ENCODE data around the gene FST.

The FST gene

DNA sequence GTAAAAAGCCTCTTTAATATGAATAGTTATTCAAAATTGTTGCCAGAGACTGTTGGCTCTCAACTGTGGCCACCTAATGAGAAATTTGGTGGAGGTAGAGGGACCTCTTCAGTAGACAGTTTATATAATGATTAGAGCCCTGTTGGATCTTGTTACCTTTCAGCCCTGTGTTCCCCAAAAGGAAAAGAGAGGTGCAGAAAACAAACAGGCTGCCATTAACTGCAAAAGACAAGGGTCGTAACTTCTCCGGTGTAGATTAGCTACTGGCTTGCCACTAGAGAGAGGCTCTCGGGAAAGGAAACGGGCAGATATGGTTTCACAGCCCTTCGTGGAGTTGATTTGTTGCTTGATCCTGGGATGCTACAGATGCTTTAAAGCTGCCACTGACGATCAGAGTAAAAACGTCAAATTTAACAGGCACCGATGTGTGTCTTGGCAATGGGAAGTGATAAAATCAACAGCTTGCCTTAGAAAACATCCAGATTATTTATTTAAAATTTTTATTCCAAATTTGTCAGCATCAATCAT lies 7.8 kb downstream of the FST start:
- FAIRE-seq (no peak), DNase-seq (ENCODE audit: insufficient read length, low spot score) (no peak)
- TF ChIP-seq, protein P1, sequence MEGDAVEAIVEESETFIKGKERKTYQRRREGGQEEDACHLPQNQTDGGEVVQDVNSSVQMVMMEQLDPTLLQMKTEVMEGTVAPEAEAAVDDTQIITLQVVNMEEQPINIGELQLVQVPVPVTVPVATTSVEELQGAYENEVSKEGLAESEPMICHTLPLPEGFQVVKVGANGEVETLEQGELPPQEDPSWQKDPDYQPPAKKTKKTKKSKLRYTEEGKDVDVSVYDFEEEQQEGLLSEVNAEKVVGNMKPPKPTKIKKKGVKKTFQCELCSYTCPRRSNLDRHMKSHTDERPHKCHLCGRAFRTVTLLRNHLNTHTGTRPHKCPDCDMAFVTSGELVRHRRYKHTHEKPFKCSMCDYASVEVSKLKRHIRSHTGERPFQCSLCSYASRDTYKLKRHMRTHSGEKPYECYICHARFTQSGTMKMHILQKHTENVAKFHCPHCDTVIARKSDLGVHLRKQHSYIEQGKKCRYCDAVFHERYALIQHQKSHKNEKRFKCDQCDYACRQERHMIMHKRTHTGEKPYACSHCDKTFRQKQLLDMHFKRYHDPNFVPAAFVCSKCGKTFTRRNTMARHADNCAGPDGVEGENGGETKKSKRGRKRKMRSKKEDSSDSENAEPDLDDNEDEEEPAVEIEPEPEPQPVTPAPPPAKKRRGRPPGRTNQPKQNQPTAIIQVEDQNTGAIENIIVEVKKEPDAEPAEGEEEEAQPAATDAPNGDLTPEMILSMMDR (IDR thresholded peaks at IDR 0.05; ENCODE audit: insufficient read depth, missing control alignments), result no peak

DNA sequence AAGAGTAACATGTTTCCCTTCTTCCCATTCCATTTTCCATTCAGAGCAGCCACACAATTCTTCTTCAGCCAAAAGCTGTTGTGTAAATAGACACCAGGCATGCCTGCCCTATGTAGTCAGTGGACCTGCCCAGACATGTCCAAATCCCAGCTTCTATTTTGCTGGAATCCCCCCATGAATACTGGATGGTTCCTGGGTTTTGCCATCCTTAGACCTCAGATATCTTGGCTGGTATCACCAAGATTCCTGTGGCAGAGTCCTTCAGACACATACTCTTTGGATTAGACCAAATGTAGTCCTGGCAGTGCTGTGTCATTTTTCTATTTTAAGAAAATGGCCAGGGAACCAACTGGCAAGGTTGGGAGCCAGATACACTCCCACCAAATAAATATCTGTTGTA lies 10.3 kb downstream of the FST start:
- no peak for FAIRE-seq
- no peak for DNase-seq (ENCODE audit: insufficient read length, low spot score)
- TF ChIP-seq, protein P1 (IDR thresholded peaks at IDR 0.05; ENCODE audit: insufficient read depth, missing control alignments), result no peak

DNA sequence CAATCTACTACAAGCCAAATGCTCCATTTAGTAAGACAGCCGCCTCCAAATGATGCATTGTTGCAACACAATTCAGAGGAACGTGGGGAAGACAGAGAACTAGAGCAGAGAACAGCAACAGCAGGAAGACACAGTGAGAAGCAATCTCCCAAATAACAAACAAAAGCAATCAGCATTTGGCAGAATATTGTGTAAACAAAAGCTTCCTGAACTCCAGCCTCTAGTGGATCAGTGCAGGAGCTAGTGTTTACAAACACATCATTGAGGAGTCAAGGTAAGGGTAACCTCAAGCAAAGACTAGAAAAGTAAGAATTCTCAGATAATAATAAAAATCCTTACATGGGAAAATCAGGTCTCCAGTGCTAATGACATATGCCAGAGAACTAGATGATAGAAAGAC lies 20.6 kb downstream of the FST start:
- FAIRE-seq, result no peak
- DNase-seq (ENCODE audit: insufficient read length, low spot score), result no peak
- TF ChIP-seq, protein P1 (IDR thresholded peaks at IDR 0.05; ENCODE audit: insufficient read depth, missing control alignments), result no peak

DNA sequence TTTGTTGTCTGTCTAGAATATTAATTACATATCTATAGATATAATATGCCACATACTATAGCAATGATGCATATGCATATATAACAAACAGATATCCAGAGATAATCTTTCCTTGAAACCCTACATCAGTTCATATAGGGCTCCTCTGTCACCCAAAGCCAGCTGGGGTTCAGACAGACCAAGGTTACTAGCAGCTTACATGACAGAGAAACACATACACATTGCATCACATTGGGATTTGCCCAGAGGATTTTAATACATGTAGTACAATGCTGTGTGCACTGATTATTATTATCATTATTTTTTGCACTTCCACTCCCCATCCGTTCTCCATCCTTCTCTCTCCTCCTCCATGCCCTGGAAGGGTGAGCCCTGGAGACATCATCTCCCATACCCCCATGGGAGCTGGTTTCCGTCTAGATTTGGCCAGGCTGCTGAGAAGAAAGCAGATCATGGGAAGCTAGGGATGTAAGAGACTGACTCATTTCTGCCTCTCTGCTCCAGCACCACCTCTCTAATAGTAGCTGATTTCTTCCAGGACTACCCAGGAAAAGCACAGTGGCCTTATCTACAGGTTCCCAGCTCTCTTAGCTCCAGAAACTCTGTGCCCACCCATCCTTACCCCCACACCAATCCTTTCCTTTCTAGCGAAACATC lies 23.3 kb downstream of the FST start:
- TF ChIP-seq, protein P1 (IDR thresholded peaks at IDR 0.05; ENCODE audit: insufficient read depth, missing control alignments), result no peak
- DNase-seq (ENCODE audit: insufficient read length, low spot score), result no peak
- no peak for FAIRE-seq

DNA sequence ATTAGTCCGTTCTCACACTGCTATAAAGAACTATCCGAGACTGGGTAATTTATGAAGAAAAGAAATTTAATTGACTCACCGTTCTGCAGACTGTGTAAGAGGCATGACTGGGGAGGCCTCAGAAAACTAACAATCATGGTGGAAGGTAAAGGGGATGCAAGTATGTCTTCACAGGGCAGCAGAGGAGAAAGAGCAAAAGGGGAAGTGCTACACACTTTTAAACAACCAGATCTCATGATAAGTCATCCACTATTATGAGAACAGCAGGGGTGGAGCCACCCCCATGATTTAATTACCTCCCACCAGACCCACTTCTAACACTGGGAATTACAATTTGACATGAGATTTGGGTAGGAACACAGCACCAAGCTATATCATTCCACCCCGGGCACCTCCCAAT lies 26.6 kb downstream of the FST start:
- DNase-seq (ENCODE audit: insufficient read length, low spot score) (no peak), FAIRE-seq (no peak)
- TF ChIP-seq, protein P1 (IDR thresholded peaks at IDR 0.05; ENCODE audit: insufficient read depth, missing control alignments), result no peak

DNA sequence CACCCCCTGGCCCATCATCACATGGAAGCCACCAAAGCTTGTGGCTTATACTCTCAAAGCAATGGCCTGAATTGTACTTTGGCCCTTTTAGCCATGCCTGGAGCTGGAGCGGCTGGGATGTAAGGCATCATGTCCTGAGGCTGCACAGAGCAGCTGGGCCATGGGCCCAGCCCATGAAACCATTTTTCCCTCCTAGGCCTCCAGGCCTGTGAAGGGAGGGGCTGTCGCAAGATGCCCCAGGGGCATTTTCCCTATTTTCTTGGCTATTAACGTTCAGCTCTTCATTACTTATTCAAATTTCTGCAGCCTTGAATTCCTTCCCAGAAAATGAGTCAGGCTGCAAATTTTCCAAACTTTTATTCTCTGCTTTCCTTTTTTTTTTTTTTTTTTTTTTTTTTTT lies 27.7 kb downstream of the FST start:
- TF ChIP-seq, protein P1 (IDR thresholded peaks at IDR 0.05; ENCODE audit: insufficient read depth, missing control alignments), result no peak
- FAIRE-seq, result no peak
- DNase-seq (ENCODE audit: insufficient read length, low spot score), result no peak

DNA sequence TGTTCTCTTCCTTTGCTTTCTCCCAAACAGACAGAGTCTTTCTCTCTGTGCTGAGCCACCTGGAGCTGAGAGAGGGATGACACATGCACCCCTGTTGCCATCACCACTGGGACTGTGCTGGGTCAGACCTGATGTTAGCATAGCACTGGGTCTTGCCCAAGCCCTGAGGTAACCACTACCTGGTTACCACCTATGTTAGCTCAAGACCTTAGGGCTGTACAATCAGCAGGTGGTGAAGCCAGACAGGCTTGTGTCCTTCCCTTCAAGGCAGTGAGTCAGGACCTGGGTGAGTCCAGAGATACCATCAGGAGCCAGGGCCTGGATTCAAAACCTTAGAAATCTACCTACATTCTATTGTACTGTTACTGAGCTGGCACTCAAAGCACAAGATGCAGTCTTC lies 32.1 kb downstream of the FST start:
- DNase-seq (ENCODE audit: insufficient read length, low spot score) (no peak), FAIRE-seq (no peak)
- TF ChIP-seq, protein P1 (IDR thresholded peaks at IDR 0.05; ENCODE audit: insufficient read depth, missing control alignments), result no peak
